GM19043 (cell line): Measurements from ENCODE around the gene AUTS2.

Experiments used
- ATAC-seq: cut with Tn5 transposase; IDR thresholded peaks from one replicate; pipeline ENCODE4 v1.9.1; 2021; ENCODE audit warnings: low read depth; ENCODE audit not compliant: unreplicated experiment

The AUTS2 gene

GRCh38 chr7:70082099-70082611 is 483.9 kb downstream of the AUTS2 start:
- no peak for ATAC-seq

GRCh38 chr7:70091362-70091761 is 493.1 kb downstream of the AUTS2 start:
- ATAC-seq = no peak

GRCh38 chr7:70092314-70093204 is 494.3 kb downstream of the AUTS2 start:
- ATAC-seq = no peak

GRCh38 chr7:70093205-70093904 is 495.1 kb downstream of the AUTS2 start:
- ATAC-seq = no peak

GRCh38 chr7:70094831-70095230 is 496.6 kb downstream of the AUTS2 start:
- no peak for ATAC-seq

GRCh38 chr7:70097645-70098044 is 499.4 kb downstream of the AUTS2 start:
- no peak for ATAC-seq

- ATAC-seq = no peak
Measured at GRCh38 chr7:70098133-70098561, 499.9 kb downstream of the AUTS2 start.

- no peak for ATAC-seq
Measured at GRCh38 chr7:70098905-70099672, 500.8 kb downstream of the AUTS2 start.

- ATAC-seq = no peak
Measured at GRCh38 chr7:70104243-70104642, 506.0 kb downstream of the AUTS2 start.

GRCh38 chr7:70113078-70113477 is 514.8 kb downstream of the AUTS2 start:
- ATAC-seq = no peak

- ATAC-seq = no peak
Measured at GRCh38 chr7:70113536-70113935, 515.3 kb downstream of the AUTS2 start.

- no peak for ATAC-seq
Measured at GRCh38 chr7:70114806-70115205, 516.5 kb downstream of the AUTS2 start.

GRCh38 chr7:70116244-70116643 is 518.0 kb downstream of the AUTS2 start:
- no peak for ATAC-seq

- ATAC-seq = no peak
Measured at GRCh38 chr7:70116867-70117266, 518.6 kb downstream of the AUTS2 start.

- ATAC-seq = no peak
Measured at GRCh38 chr7:70120851-70121250, 522.6 kb downstream of the AUTS2 start.

- no peak for ATAC-seq
Measured at GRCh38 chr7:70131817-70132216, 533.5 kb downstream of the AUTS2 start.

GRCh38 chr7:70132226-70132851 is 534.1 kb downstream of the AUTS2 start:
- no peak for ATAC-seq

GRCh38 chr7:70132852-70133690 is 534.8 kb downstream of the AUTS2 start:
- ATAC-seq = no peak

- no peak for ATAC-seq
Measured at GRCh38 chr7:70134029-70134770, 535.9 kb downstream of the AUTS2 start.
